IPS-18a (cell line): ENCODE data around the gene PXDC1.
"Not testable (repeated sequence)": the region's sequence is repeated elsewhere in the genome, so short reads cannot be mapped to it uniquely, and the experiment has no call there.

Experiments used
- H3K27ac ChIP-seq: one replicate; pipeline ENCODE4 v1.5.1; 2013; ENCODE audit warnings: low read length
- H3K27me3 ChIP-seq: one replicate; pipeline ENCODE4 v1.6.1; 2013; ENCODE audit warnings: mild to moderate bottlenecking, low read length; ENCODE audit not compliant: control insufficient read depth, insufficient read depth
- H3K36me3 ChIP-seq: one replicate; pipeline ENCODE4 v1.6.1; 2013; ENCODE audit warnings: low read depth, low read length; ENCODE audit not compliant: control insufficient read depth
- H3K4me1 ChIP-seq: one replicate; pipeline ENCODE4 v1.6.1; 2013; ENCODE audit warnings: low read depth, low read length; ENCODE audit not compliant: control insufficient read depth
- H3K4me3 ChIP-seq: one replicate; pipeline ENCODE4 v1.5.1; 2013; ENCODE audit warnings: low read length
- H3K9ac ChIP-seq: one replicate; pipeline ENCODE4 v1.6.1; 2013; ENCODE audit warnings: mild to moderate bottlenecking, low read length, moderate library complexity
- H3K9me3 ChIP-seq: one replicate; pipeline ENCODE4 v1.6.1; 2013; ENCODE audit warnings: low read depth, low read length; ENCODE audit not compliant: control insufficient read depth

Gene PXDC1

GRCh38 chr6:3678946-3679345 lies 72.6 kb downstream of the PXDC1 start:
- no peaks in the 10 kb centered on the region for H3K27me3 ChIP-seq
- no peaks in the 10 kb centered on the region for H3K9me3 ChIP-seq
- no peak overlapping the region for H3K27ac ChIP-seq
- H3K9ac ChIP-seq = no peak overlapping the region
- no peaks in the 10 kb centered on the region for H3K4me1 ChIP-seq
- H3K36me3 ChIP-seq = no peaks in the 10 kb centered on the region
- H3K4me3 ChIP-seq = no peak overlapping the region

GRCh38 chr6:3677751-3678150 lies 73.8 kb downstream of the PXDC1 start:
- not testable (repeated sequence) for H3K27ac ChIP-seq, H3K9ac ChIP-seq, H3K4me3 ChIP-seq, H3K4me1 ChIP-seq, H3K27me3 ChIP-seq, H3K9me3 ChIP-seq, H3K36me3 ChIP-seq

- not testable (repeated sequence) for H3K36me3 ChIP-seq, H3K27me3 ChIP-seq, H3K4me1 ChIP-seq, H3K9ac ChIP-seq, H3K4me3 ChIP-seq, H3K27ac ChIP-seq, H3K9me3 ChIP-seq
Measured at GRCh38 chr6:3677351-3677750, 74.2 kb downstream of the PXDC1 start.
